ENCODE measurements around the gene CDH24.
"Not testable (repeated sequence)": the region's sequence is repeated elsewhere in the genome, so short reads cannot be mapped to it uniquely, and the experiment has no call there.

DNA sequence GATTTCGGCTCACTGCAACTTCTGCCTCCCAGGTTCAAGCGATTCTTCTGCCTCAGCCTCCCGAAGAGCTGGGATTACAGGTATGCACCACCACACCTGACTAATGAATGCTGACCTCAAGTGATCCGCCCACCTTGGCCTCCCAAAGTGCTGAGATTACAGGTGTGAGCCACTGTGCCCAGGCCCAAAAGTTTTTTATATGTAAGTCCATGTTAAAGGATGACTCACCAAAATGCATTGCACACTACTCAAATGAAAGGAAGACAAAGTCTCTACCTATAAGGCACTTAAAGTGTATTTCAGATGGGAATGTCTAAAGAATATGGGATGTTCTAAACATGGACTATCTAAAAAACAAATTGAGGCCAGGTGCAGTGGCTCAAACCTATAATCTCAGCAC is 53.0 kb downstream of the CDH24 start:
- TF ChIP-seq, protein P1, sequence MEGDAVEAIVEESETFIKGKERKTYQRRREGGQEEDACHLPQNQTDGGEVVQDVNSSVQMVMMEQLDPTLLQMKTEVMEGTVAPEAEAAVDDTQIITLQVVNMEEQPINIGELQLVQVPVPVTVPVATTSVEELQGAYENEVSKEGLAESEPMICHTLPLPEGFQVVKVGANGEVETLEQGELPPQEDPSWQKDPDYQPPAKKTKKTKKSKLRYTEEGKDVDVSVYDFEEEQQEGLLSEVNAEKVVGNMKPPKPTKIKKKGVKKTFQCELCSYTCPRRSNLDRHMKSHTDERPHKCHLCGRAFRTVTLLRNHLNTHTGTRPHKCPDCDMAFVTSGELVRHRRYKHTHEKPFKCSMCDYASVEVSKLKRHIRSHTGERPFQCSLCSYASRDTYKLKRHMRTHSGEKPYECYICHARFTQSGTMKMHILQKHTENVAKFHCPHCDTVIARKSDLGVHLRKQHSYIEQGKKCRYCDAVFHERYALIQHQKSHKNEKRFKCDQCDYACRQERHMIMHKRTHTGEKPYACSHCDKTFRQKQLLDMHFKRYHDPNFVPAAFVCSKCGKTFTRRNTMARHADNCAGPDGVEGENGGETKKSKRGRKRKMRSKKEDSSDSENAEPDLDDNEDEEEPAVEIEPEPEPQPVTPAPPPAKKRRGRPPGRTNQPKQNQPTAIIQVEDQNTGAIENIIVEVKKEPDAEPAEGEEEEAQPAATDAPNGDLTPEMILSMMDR (IDR thresholded peaks at IDR 0.05; ENCODE audit: insufficient read depth, low read length): not testable (repeated sequence)
- TF ChIP-seq, protein P2, sequence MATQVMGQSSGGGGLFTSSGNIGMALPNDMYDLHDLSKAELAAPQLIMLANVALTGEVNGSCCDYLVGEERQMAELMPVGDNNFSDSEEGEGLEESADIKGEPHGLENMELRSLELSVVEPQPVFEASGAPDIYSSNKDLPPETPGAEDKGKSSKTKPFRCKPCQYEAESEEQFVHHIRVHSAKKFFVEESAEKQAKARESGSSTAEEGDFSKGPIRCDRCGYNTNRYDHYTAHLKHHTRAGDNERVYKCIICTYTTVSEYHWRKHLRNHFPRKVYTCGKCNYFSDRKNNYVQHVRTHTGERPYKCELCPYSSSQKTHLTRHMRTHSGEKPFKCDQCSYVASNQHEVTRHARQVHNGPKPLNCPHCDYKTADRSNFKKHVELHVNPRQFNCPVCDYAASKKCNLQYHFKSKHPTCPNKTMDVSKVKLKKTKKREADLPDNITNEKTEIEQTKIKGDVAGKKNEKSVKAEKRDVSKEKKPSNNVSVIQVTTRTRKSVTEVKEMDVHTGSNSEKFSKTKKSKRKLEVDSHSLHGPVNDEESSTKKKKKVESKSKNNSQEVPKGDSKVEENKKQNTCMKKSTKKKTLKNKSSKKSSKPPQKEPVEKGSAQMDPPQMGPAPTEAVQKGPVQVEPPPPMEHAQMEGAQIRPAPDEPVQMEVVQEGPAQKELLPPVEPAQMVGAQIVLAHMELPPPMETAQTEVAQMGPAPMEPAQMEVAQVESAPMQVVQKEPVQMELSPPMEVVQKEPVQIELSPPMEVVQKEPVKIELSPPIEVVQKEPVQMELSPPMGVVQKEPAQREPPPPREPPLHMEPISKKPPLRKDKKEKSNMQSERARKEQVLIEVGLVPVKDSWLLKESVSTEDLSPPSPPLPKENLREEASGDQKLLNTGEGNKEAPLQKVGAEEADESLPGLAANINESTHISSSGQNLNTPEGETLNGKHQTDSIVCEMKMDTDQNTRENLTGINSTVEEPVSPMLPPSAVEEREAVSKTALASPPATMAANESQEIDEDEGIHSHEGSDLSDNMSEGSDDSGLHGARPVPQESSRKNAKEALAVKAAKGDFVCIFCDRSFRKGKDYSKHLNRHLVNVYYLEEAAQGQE (IDR thresholded peaks at IDR 0.05; ENCODE audit: insufficient replicate concordance, low read depth): not testable (repeated sequence)
- TF ChIP-seq POLR2AphosphoS5 (IDR thresholded peaks at IDR 0.05; ENCODE audit: low read depth): not testable (repeated sequence)

All from HL-60 (cell line).